ENCODE measurements around the gene SEMA5B.

GRCh38 chr3:122917412-122917811 lies 110.2 kb downstream of the SEMA5B start:
- TF ChIP-seq CTCF (conservative IDR thresholded peaks at IDR 0.05; ENCODE audit: low read depth in 2 of 2) (no peak), ETS1 (IDR thresholded peaks at IDR 0.05) (no peak), EZH2phosphoT487 (IDR thresholded peaks at IDR 0.05; ENCODE audit: unreplicated experiment) (no peak), EZH2 (IDR thresholded peaks at IDR 0.05; ENCODE audit: low read depth, unreplicated experiment) (no peak), ZNF114 (CRISPR knock-in tag; IDR thresholded peaks at IDR 0.05) (no peak), POLR2AphosphoS5 (IDR thresholded peaks at IDR 0.05; ENCODE audit: low read depth) (no peak), ZNF331 (CRISPR knock-in tag; IDR thresholded peaks at IDR 0.05; ENCODE audit: low read depth) (no peak), REST (IDR thresholded peaks at IDR 0.05; ENCODE audit: unreplicated experiment) (no peak)
